ENCODE data around the gene MAP1B. TPM values are rescaled to one million over a fixed set of nuclear protein-coding genes. Genes with fewer than 3 reads are reported as not detected.

Gene MAP1B
- total RNA-seq, 1 donor from 2014 or later: 2,530 TPM

DNA sequence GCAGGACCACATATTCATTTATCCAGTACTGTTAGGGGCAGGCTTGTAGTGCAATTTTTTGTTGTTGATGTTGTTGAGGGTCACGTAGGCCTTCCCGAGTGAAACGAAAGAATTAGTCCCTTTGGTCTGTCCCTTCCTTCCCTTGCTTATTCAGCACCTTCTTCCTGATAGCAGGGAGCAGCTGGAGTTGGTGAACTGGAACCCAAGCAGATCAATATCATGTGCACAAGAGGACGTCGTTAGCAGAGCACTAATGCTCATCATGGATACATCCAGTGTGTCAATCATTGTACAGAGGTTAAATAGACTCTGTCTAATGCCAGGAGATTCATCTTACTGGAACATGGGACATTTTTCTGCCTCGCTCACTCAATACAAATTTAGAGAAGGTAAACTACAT, 33.0 kb upstream of the MAP1B start:
- Mint-ChIP-seq H3K27ac (ENCODE audit: unreplicated experiment) (peak overlapping the region; percentile 90), H3K36me3 (ENCODE audit: unreplicated experiment) (no peaks in the 10 kb centered on the region), H3K27me3 (ENCODE audit: unreplicated experiment) (no peaks in the 10 kb centered on the region), H3K4me1 (ENCODE audit: low read depth, unreplicated experiment) (peaks cover 60% of the 10 kb centered on the region), H3K4me3 (ENCODE audit: unreplicated experiment) (peak overlapping the region; percentile 73), H3K9me3 (ENCODE audit: unreplicated experiment) (peaks cover 5% of the 10 kb centered on the region)
- peak; percentile 66 for DNase-seq
- TF ChIP-seq, protein P1, sequence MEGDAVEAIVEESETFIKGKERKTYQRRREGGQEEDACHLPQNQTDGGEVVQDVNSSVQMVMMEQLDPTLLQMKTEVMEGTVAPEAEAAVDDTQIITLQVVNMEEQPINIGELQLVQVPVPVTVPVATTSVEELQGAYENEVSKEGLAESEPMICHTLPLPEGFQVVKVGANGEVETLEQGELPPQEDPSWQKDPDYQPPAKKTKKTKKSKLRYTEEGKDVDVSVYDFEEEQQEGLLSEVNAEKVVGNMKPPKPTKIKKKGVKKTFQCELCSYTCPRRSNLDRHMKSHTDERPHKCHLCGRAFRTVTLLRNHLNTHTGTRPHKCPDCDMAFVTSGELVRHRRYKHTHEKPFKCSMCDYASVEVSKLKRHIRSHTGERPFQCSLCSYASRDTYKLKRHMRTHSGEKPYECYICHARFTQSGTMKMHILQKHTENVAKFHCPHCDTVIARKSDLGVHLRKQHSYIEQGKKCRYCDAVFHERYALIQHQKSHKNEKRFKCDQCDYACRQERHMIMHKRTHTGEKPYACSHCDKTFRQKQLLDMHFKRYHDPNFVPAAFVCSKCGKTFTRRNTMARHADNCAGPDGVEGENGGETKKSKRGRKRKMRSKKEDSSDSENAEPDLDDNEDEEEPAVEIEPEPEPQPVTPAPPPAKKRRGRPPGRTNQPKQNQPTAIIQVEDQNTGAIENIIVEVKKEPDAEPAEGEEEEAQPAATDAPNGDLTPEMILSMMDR (IDR thresholded peaks at IDR 0.05; ENCODE audit: partially characterized antibody, unreplicated experiment): no peak

DNA sequence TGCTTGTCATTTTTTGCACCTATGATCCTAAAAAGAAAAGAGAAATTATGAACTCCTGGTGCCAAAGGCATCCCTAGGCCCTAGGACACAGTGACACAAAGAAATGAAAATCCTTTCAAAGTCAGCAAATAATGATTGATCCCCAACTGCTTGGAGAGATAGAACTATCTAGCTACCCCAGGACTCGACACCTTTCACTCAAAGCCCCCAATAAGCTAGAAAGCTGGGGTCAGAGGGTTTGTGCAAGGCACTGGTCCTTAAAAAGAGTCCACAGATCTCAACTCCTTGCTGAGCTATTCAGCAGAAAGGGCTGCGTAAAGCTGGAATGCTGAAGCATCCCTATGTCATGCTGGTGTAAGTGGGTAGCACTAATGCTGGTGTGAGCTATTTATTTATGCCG, 31.8 kb upstream of the MAP1B start:
- H3K27me3 Mint-ChIP-seq (ENCODE audit: unreplicated experiment): no peaks in the 10 kb centered on the region
- TF ChIP-seq, protein P1 (IDR thresholded peaks at IDR 0.05; ENCODE audit: partially characterized antibody, unreplicated experiment): no peak
- peaks cover 7% of the 10 kb centered on the region for H3K9me3 Mint-ChIP-seq (ENCODE audit: unreplicated experiment)
- DNase-seq: no peak
- no peak overlapping the region for H3K27ac Mint-ChIP-seq (ENCODE audit: unreplicated experiment)
- no peaks in the 10 kb centered on the region for H3K36me3 Mint-ChIP-seq (ENCODE audit: unreplicated experiment)
- H3K4me3 Mint-ChIP-seq (ENCODE audit: unreplicated experiment): no peak overlapping the region
- peaks cover 60% of the 10 kb centered on the region for H3K4me1 Mint-ChIP-seq (ENCODE audit: low read depth, unreplicated experiment)

DNA sequence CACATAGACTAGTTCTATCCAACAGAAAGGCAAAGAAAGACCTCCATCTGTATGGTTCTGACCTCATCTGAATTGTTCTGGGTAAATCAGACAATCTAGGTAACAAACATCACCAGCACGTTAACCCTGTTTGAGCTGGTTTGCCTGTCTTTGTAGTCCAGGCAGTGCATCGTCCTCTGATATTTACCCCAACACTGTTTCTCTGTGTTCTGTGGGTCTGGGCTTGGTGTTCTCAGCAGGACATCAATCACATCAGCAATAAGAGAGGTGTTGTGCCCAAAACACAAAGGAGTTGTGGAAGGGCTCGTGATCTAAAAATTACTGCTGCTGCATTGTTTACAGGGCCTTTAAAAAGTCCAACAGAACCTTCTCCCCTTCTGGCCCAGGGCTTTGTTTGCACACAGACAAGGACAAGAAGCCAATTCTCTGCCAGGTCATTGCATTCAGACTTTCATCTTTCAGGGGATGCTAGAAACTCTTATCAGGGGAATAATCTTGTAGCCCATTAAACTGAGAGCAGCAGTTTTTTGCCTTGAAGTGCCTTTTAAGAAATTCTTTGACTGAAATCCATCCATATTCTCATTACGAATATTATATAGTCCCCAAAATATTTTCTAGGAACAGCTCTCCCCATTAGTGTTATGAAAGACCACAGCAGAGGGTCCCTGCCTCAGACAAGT, 30.5 kb upstream of the MAP1B start:
- Mint-ChIP-seq H3K9me3 (ENCODE audit: unreplicated experiment) (peaks cover 8% of the 10 kb centered on the region), H3K36me3 (ENCODE audit: unreplicated experiment) (no peaks in the 10 kb centered on the region), H3K4me1 (ENCODE audit: low read depth, unreplicated experiment) (peaks cover 57% of the 10 kb centered on the region), H3K27ac (ENCODE audit: unreplicated experiment) (no peak overlapping the region), H3K27me3 (ENCODE audit: unreplicated experiment) (no peaks in the 10 kb centered on the region), H3K4me3 (ENCODE audit: unreplicated experiment) (no peak overlapping the region)
- TF ChIP-seq, protein P1 (IDR thresholded peaks at IDR 0.05; ENCODE audit: partially characterized antibody, unreplicated experiment): no peak
- DNase-seq: no peak

DNA sequence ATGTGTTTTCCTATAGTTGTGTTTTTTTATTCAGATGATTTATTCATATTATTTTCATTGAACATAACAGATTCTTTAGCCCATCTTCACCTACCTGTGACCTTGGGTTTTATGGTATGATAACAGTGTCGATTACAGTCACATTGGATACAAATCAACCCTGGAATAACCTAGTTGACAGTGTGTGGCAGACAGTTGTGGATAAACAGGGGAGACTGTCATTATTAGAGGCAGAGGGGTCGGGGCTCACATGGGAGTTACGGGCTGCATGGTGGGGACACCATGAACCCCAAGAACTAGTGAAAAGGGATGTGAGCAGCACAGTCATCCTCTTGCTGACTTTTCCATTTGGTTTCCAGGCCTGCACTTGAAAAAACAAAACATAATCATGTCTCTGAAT, 29.9 kb upstream of the MAP1B start:
- TF ChIP-seq, protein P1 (IDR thresholded peaks at IDR 0.05; ENCODE audit: partially characterized antibody, unreplicated experiment): no peak
- DNase-seq: no peak
- Mint-ChIP-seq H3K27ac (ENCODE audit: unreplicated experiment) (no peak overlapping the region), H3K36me3 (ENCODE audit: unreplicated experiment) (no peaks in the 10 kb centered on the region), H3K27me3 (ENCODE audit: unreplicated experiment) (peaks cover 3% of the 10 kb centered on the region), H3K9me3 (ENCODE audit: unreplicated experiment) (peaks cover 8% of the 10 kb centered on the region), H3K4me3 (ENCODE audit: unreplicated experiment) (no peak overlapping the region), H3K4me1 (ENCODE audit: low read depth, unreplicated experiment) (peaks cover 50% of the 10 kb centered on the region)

DNA sequence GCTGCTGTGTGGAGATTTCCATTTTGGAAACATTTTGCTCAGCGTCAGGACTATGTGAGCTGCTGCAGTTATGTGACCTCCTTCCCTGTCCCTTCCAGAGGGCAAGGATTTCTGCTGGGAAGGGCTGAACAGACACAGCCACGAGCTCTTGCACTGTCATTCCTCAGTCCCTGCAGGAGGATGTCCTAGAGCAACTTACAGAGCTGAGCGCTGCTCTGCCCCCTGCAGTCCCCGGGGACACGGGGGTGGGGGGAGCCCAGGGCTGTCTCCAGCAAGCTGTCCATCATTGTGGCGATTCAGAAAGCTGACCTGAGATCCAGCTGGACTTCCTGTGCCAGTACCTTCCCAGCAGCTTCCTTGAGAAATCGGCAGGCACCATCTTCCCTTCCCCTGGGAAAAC, 28.0 kb upstream of the MAP1B start:
- DNase-seq: peak; percentile 73
- H3K27ac Mint-ChIP-seq (ENCODE audit: unreplicated experiment): no peak overlapping the region
- H3K4me3 Mint-ChIP-seq (ENCODE audit: unreplicated experiment): peak overlapping the region; percentile 56
- TF ChIP-seq, protein P1 (IDR thresholded peaks at IDR 0.05; ENCODE audit: partially characterized antibody, unreplicated experiment): no peak
- peaks cover 43% of the 10 kb centered on the region for H3K4me1 Mint-ChIP-seq (ENCODE audit: low read depth, unreplicated experiment)
- peaks cover 3% of the 10 kb centered on the region for H3K27me3 Mint-ChIP-seq (ENCODE audit: unreplicated experiment)
- peaks cover 6% of the 10 kb centered on the region for H3K9me3 Mint-ChIP-seq (ENCODE audit: unreplicated experiment)
- H3K36me3 Mint-ChIP-seq (ENCODE audit: unreplicated experiment): no peaks in the 10 kb centered on the region
